A673 (cell line): ENCODE data around the gene TNS1. TPM values are rescaled to one million over a fixed set of nuclear protein-coding genes. Genes with fewer than 3 reads are reported as not detected.

Experiments
- BruUV-seq: library from RNA; stranded (reverse); fragments of 400-500 nt; replicated peaks from 2 replicates; lab custom pipeline; 2021; lab: Mats Ljungman, UMichigan
- CTCF ChIA-PET: fragments of 300-600 bp; sonication (Branson Sonifier 250); formaldehyde crosslinking; loops from one replicate; lab custom pipeline; 2022; ENCODE audit warnings: antibody characterized with exemption; lab: Charles Lee
- POLR2A ChIA-PET: fragments of 300-600 bp; sonication (Branson Sonifier 250); formaldehyde crosslinking; loops from one replicate; lab custom pipeline; 2022; ENCODE audit warnings: antibody characterized with exemption; ENCODE audit not compliant: low non-redundant PET; lab: Charles Lee
- DNase-seq: peaks from one replicate; pipeline ENCODE4 v3.0.0-alpha.2; 2015; ENCODE audit warnings: low spot score
- H3K27ac ChIP-seq: fragments of 200-600 bp; sonication (generic); 2 replicates; pipeline ENCODE4 v1.5.1; 2016; ENCODE audit warnings: mixed run types, low read depth, mild to moderate bottlenecking, mixed read lengths, antibody characterized with exemption, low read length; ENCODE audit not compliant: poor library complexity, severe bottlenecking
- H3K27me3 ChIP-seq: fragments of 200-600 bp; sonication (generic); replicated peaks from 2 replicates; pipeline ENCODE4 v1.6.1; 2017; ENCODE audit warnings: mixed run types, low read depth, mild to moderate bottlenecking, mixed read lengths, antibody characterized with exemption, low read length; ENCODE audit not compliant: insufficient read depth, poor library complexity
- H3K36me3 ChIP-seq: fragments of 200-600 bp; sonication (generic); 2 replicates; pipeline ENCODE4 v1.6.1; 2016; ENCODE audit warnings: mixed run types, mild to moderate bottlenecking, mixed read lengths, antibody characterized with exemption, low read length; ENCODE audit not compliant: insufficient read depth, poor library complexity, severe bottlenecking
- H3K4me1 ChIP-seq: fragments of 200-600 bp; sonication (generic); 2 replicates; pipeline ENCODE4 v1.6.1; 2017; ENCODE audit warnings: mixed run types, mild to moderate bottlenecking, mixed read lengths, antibody characterized with exemption, low read length; ENCODE audit not compliant: insufficient read depth, poor library complexity, severe bottlenecking
- H3K4me3 ChIP-seq: fragments of 200-600 bp; sonication (generic); 2 replicates; pipeline ENCODE4 v1.5.1; 2016; ENCODE audit warnings: low read depth, mixed run types, mild to moderate bottlenecking, mixed read lengths, low read length; ENCODE audit not compliant: poor library complexity, severe bottlenecking
- H3K9me3 ChIP-seq: fragments of 200-600 bp; sonication (generic); 2 replicates; pipeline ENCODE4 v1.6.1; 2016; ENCODE audit warnings: mixed run types, low read depth, mild to moderate bottlenecking, mixed read lengths, antibody characterized with exemption, low read length; ENCODE audit not compliant: poor library complexity, severe bottlenecking
- EZH2 ChIP-seq: fragments of 200-600 bp; sonication (generic); IDR thresholded peaks from 2 replicates; pipeline ENCODE4 v1.6.1; 2017; ENCODE audit warnings: borderline replicate concordance, low read depth, mild to moderate bottlenecking, mixed read lengths, antibody characterized with exemption, low read length; ENCODE audit not compliant: poor library complexity, severe bottlenecking
- intact Hi-C: fragments of 100-400 bp; cut with micrococcal nuclease; formaldehyde crosslinking; loops from one replicate; pipeline ENCODE4 v1.10.0; 2022; ENCODE audit not compliant: unreplicated experiment
- microRNA-seq: library from miRNA; unstranded; fragments of <30 nt; microRNA quantifications from one replicate; pipeline ENCODE4 v1.2.0, GENCODE V29; 2021
- total RNA-seq: library from RNA; stranded (reverse); gene quantifications from 2 replicates; pipeline ENCODE4 v1.2.3, GENCODE V29; 2021
- TF ChIP-seq, protein P1 (sequence below): fragments of 300-800, 200-600 bp; sonication (generic); conservative IDR thresholded peaks from 2 replicates; pipeline ENCODE4 v1.5.1; 2017; ENCODE audit warnings: low read depth, mild to moderate bottlenecking, antibody characterized with exemption, low read length, moderate library complexity, mixed read lengths

TNS1 gene
- total RNA-seq, 1 experiment from 2014 or later = 99.6 TPM

DNA sequence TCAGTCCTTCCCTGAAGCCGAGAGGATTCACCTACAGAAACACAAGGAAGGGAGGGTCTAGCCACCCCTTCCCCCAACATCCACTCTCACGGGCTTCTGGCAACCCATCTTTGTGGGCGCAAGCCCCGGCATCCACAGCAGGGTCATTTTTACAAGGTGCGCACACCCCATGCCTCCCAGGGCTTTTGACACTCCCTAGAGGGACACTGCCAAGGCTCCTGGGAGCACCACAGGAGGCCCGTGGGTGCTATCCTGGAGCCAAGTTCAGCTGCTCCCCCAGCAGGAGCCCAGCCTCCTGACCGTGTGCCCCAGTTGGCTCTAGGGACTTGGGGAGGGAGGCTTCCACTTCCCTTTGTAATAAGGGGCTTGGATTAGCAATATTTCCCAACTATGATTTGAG is 251.6 kb downstream of the TNS1 start:
- H3K9me3 ChIP-seq = no peaks in the 10 kb centered on the region
- TF ChIP-seq, protein P1, sequence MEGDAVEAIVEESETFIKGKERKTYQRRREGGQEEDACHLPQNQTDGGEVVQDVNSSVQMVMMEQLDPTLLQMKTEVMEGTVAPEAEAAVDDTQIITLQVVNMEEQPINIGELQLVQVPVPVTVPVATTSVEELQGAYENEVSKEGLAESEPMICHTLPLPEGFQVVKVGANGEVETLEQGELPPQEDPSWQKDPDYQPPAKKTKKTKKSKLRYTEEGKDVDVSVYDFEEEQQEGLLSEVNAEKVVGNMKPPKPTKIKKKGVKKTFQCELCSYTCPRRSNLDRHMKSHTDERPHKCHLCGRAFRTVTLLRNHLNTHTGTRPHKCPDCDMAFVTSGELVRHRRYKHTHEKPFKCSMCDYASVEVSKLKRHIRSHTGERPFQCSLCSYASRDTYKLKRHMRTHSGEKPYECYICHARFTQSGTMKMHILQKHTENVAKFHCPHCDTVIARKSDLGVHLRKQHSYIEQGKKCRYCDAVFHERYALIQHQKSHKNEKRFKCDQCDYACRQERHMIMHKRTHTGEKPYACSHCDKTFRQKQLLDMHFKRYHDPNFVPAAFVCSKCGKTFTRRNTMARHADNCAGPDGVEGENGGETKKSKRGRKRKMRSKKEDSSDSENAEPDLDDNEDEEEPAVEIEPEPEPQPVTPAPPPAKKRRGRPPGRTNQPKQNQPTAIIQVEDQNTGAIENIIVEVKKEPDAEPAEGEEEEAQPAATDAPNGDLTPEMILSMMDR = no peak
- no peak for TF ChIP-seq EZH2
- no peaks in the 10 kb centered on the region for H3K4me1 ChIP-seq
- H3K36me3 ChIP-seq = no peaks in the 10 kb centered on the region
- BruUV-seq = no TSS peak
- ChIA-PET CTCF (no interaction called here), POLR2A (no interaction called here)
- intact Hi-C loops = no loop called here
- DNase-seq = no peak
- no peak overlapping the region for H3K4me3 ChIP-seq
- no peaks in the 10 kb centered on the region for H3K27me3 ChIP-seq
- H3K27ac ChIP-seq = no peak overlapping the region

Small RNAs within 50 kb of the gene (microRNA-seq; reads per million reads assigned to microRNA genes)
- 1.1 reads per million for gene MIR6809

Other genes starting within 250 kb of the TNS1 start
- 0.26 and 1.3 TPM in 2 replicates for gene RUFY4, start 66.3 kb upstream of the TNS1 start, total RNA-seq
- gene CXCR2, start 123.0 kb upstream of the TNS1 start, total RNA-seq = not detected in 2 replicates
- not detected in 2 replicates for gene CXCR1, start 164.0 kb upstream of the TNS1 start, total RNA-seq
- gene ARPC2, start 214.2 kb upstream of the TNS1 start, total RNA-seq = 241 and 291 TPM in 2 replicates